ENCODE results near the gene OBSCN.
A peak's percentile ranks its signal among the peaks of the same experiment; 100 is the strongest.

The OBSCN gene

GRCh38 chr1:228276174-228276831 lies 68.5 kb downstream of the OBSCN start:
- no peak for DNase-seq (ENCODE audit: extremely low read depth, low read depth)
- peak overlapping the region; percentile 55 for H3K4me3 ChIP-seq (replicated peaks; ENCODE audit: low read depth, low read length)
- TF ChIP-seq CTCF (IDR thresholded peaks at IDR 0.05; ENCODE audit: low read depth, low read length, missing control alignments), result no peak

- DNase-seq (ENCODE audit: extremely low read depth, low read depth), result no peak
- TF ChIP-seq CTCF (IDR thresholded peaks at IDR 0.05; ENCODE audit: low read depth, low read length, missing control alignments), result no peak
- no peak overlapping the region for H3K4me3 ChIP-seq (replicated peaks; ENCODE audit: low read depth, low read length)
Observed at GRCh38 chr1:228276901-228277490, 69.2 kb downstream of the OBSCN start.

GRCh38 chr1:228277491-228278431 lies 69.9 kb downstream of the OBSCN start:
- H3K4me3 ChIP-seq (replicated peaks; ENCODE audit: low read depth, low read length), result no peak overlapping the region
- DNase-seq (ENCODE audit: extremely low read depth, low read depth), result no peak
- no peak for TF ChIP-seq CTCF (IDR thresholded peaks at IDR 0.05; ENCODE audit: low read depth, low read length, missing control alignments)

- DNase-seq (ENCODE audit: extremely low read depth, low read depth), result no peak
- no peak overlapping the region for H3K4me3 ChIP-seq (replicated peaks; ENCODE audit: low read depth, low read length)
- no peak for TF ChIP-seq CTCF (IDR thresholded peaks at IDR 0.05; ENCODE audit: low read depth, low read length, missing control alignments)
Observed at GRCh38 chr1:228278432-228278941, 70.6 kb downstream of the OBSCN start.

- TF ChIP-seq CTCF (IDR thresholded peaks at IDR 0.05; ENCODE audit: low read depth, low read length, missing control alignments), result no peak
- DNase-seq (ENCODE audit: extremely low read depth, low read depth), result no peak
- no peak overlapping the region for H3K4me3 ChIP-seq (replicated peaks; ENCODE audit: low read depth, low read length)
Observed at GRCh38 chr1:228279011-228279721, 71.3 kb downstream of the OBSCN start.

- H3K4me3 ChIP-seq (replicated peaks; ENCODE audit: low read depth, low read length), result no peak overlapping the region
- no peak for TF ChIP-seq CTCF (IDR thresholded peaks at IDR 0.05; ENCODE audit: low read depth, low read length, missing control alignments)
- no peak for DNase-seq (ENCODE audit: extremely low read depth, low read depth)
Observed at GRCh38 chr1:228279722-228280105, 71.9 kb downstream of the OBSCN start.

All from HFF-Myc (cell line).